ENCODE data around the gene RMND1.

The RMND1 gene

GRCh38 chr6:151442371-151442770, 9.6 kb downstream of the RMND1 start:
- no peaks in the 10 kb centered on the region for H3K27me3 ChIP-seq (ENCODE audit: insufficient read depth, low read length)
- H3K4me2 ChIP-seq (ENCODE audit: low read length), result no peak overlapping the region
- peaks cover 12% of the 10 kb centered on the region for H3K4me1 ChIP-seq (ENCODE audit: insufficient read depth, low read length, severe bottlenecking)
- no peak overlapping the region for H3K9ac ChIP-seq (ENCODE audit: low read length)
- H4K20me1 ChIP-seq (ENCODE audit: insufficient read depth, low read length), result no peaks in the 10 kb centered on the region
- TF ChIP-seq EZH2 (IDR thresholded peaks at IDR 0.05; ENCODE audit: borderline replicate concordance, low read length) (no peak), CTCF (IDR thresholded peaks at IDR 0.05; ENCODE audit: low read length) (no peak)
- no peaks in the 10 kb centered on the region for H3K9me3 ChIP-seq (ENCODE audit: low read length)
- no peak overlapping the region for H3K4me3 ChIP-seq (ENCODE audit: low read depth, low read length, poor library complexity, severe bottlenecking)
- no peak overlapping the region for H3K27ac ChIP-seq (ENCODE audit: low read depth, low read length, poor library complexity, severe bottlenecking)
- H3K9me2 ChIP-seq (ENCODE audit: low read depth, low read length), result no peaks in the 10 kb centered on the region
- peaks cover 21% of the 10 kb centered on the region for H3K36me3 ChIP-seq (ENCODE audit: insufficient read depth, low read length)
- H3K79me2 ChIP-seq (ENCODE audit: insufficient read depth, low read length), result peaks cover 20% of the 10 kb centered on the region
- no peak overlapping the region for H2AFZ ChIP-seq (ENCODE audit: low read length)
- H3F3A ChIP-seq (ENCODE audit: insufficient read depth, low read length), result no peaks in the 10 kb centered on the region; the same call in 1 of the 2 replicates

GRCh38 chr6:151441390-151442166, 10.3 kb downstream of the RMND1 start:
- no peak overlapping the region for H3K4me3 ChIP-seq (ENCODE audit: low read depth, low read length, poor library complexity, severe bottlenecking)
- no peak overlapping the region for H3K27ac ChIP-seq (ENCODE audit: low read depth, low read length, poor library complexity, severe bottlenecking)
- H3K9me2 ChIP-seq (ENCODE audit: low read depth, low read length), result no peaks in the 10 kb centered on the region
- no peaks in the 10 kb centered on the region for H3K9me3 ChIP-seq (ENCODE audit: low read length)
- TF ChIP-seq CTCF (IDR thresholded peaks at IDR 0.05; ENCODE audit: low read length) (no peak), EZH2 (IDR thresholded peaks at IDR 0.05; ENCODE audit: borderline replicate concordance, low read length) (no peak)
- H3K9ac ChIP-seq (ENCODE audit: low read length), result no peak overlapping the region
- H3K4me2 ChIP-seq (ENCODE audit: low read length), result no peak overlapping the region
- peaks cover 22% of the 10 kb centered on the region for H3K36me3 ChIP-seq (ENCODE audit: insufficient read depth, low read length)
- no peaks in the 10 kb centered on the region for H3K27me3 ChIP-seq (ENCODE audit: insufficient read depth, low read length)
- H4K20me1 ChIP-seq (ENCODE audit: insufficient read depth, low read length), result no peaks in the 10 kb centered on the region
- H3K4me1 ChIP-seq (ENCODE audit: insufficient read depth, low read length, severe bottlenecking), result peaks cover 12% of the 10 kb centered on the region
- peaks cover 20% of the 10 kb centered on the region for H3K79me2 ChIP-seq (ENCODE audit: insufficient read depth, low read length)
- H2AFZ ChIP-seq (ENCODE audit: low read length), result no peak overlapping the region
- no peaks in the 10 kb centered on the region; the same call in 1 of the 2 replicates for H3F3A ChIP-seq (ENCODE audit: insufficient read depth, low read length)

GRCh38 chr6:151440930-151441329, 11.0 kb downstream of the RMND1 start:
- Histone ChIP-seq H3K9me3 (ENCODE audit: low read length) (no peaks in the 10 kb centered on the region), H3K4me1 (ENCODE audit: insufficient read depth, low read length, severe bottlenecking) (peaks cover 12% of the 10 kb centered on the region), H3K36me3 (ENCODE audit: insufficient read depth, low read length) (peaks cover 27% of the 10 kb centered on the region), H3K79me2 (ENCODE audit: insufficient read depth, low read length) (peaks cover 20% of the 10 kb centered on the region), H3K9ac (ENCODE audit: low read length) (peak overlapping the region; percentile 16; the same call in 1 of the 2 replicates), H3K4me2 (ENCODE audit: low read length) (no peak overlapping the region), H3K27me3 (ENCODE audit: insufficient read depth, low read length) (no peaks in the 10 kb centered on the region), H3K9me2 (ENCODE audit: low read depth, low read length) (no peaks in the 10 kb centered on the region), H3K4me3 (ENCODE audit: low read depth, low read length, poor library complexity, severe bottlenecking) (no peak overlapping the region), H2AFZ (ENCODE audit: low read length) (no peak overlapping the region), H4K20me1 (ENCODE audit: insufficient read depth, low read length) (no peaks in the 10 kb centered on the region), H3F3A (ENCODE audit: insufficient read depth, low read length) (no peaks in the 10 kb centered on the region; the same call in 1 of the 2 replicates), H3K27ac (ENCODE audit: low read depth, low read length, poor library complexity, severe bottlenecking) (no peak overlapping the region)
- no peak for TF ChIP-seq EZH2 (IDR thresholded peaks at IDR 0.05; ENCODE audit: borderline replicate concordance, low read length)
- peak; percentile 48; the same call in 1 of the 2 replicates for TF ChIP-seq CTCF (IDR thresholded peaks at IDR 0.05; ENCODE audit: low read length)

All from OCI-LY1 (cell line).